Heart left ventricle (tissue), 16 donors: ENCODE results near the gene GGT1. TPM values are rescaled to one million over a fixed set of nuclear protein-coding genes. Genes with fewer than 3 reads are reported as not detected.

Experiments
- ATAC-seq, 4 donors: fragments of 200-7000 bp; cut with Tn5 transposase; one replicate each; pipeline ENCODE4 v1.9.1; 2020 to 2022; ENCODE audit warnings: moderate library complexity in 4 of 4, mild to moderate bottlenecking in 3 of 4, moderate number of reproducible peaks in 1 of 4
- DNase-seq, 5 donors: peaks; one replicate each; pipeline ENCODE4 v3.0.0-alpha.2; 2020
- H3K27ac ChIP-seq, 12 donors: fragments of 200-600 bp; sonication (generic) in 4 of 12; one replicate each; pipeline versions ENCODE4 v1.5.0 to v1.8.0; 2016 to 2022; ENCODE audit warnings: mild to moderate bottlenecking in 2 of 12
- H3K27me3 ChIP-seq, 9 donors: fragments of 200-600 bp; sonication (generic) in 2 of 9; one replicate each; pipeline versions ENCODE4 v1.5.1 to v1.8.0; 2016 to 2022; ENCODE audit warnings: mild to moderate bottlenecking in 3 of 9
- H3K36me3 ChIP-seq, 9 donors: fragments of 200-600 bp; sonication (generic) in 2 of 9; one replicate each; pipeline versions ENCODE4 v1.5.0 to v1.8.0; 2018 to 2022; ENCODE audit warnings: mild to moderate bottlenecking in 2 of 9
- H3K4me1 ChIP-seq, 12 donors: fragments of 200-600 bp; sonication (generic) in 4 of 12; one replicate each; pipeline versions ENCODE4 v1.5.0 to v1.8.0; 2016 to 2022; ENCODE audit warnings: mild to moderate bottlenecking in 3 of 12
- H3K4me3 ChIP-seq, 12 donors: fragments of 200-600 bp; sonication (generic) in 4 of 12; one replicate each; pipeline versions ENCODE4 v1.5.0 to v1.8.0; 2017 to 2022; ENCODE audit warnings: mild to moderate bottlenecking in 9 of 12, moderate library complexity in 4 of 12
- H3K9me3 ChIP-seq, 12 donors: fragments of 200-600 bp; sonication (generic) in 4 of 12; one replicate each; pipeline versions ENCODE4 v1.5.0 to v1.8.0; 2016 to 2022; ENCODE audit warnings: mild to moderate bottlenecking in 1 of 12
- CTCF ChIP-seq, 12 donors: fragments of 200-600 bp; sonication (generic) in 4 of 12; IDR thresholded peaks; one replicate each; pipeline versions ENCODE4 v1.5.0 to v1.8.0; 2018 to 2022; ENCODE audit warnings: antibody characterized with exemption in 12 of 12, mild to moderate bottlenecking in 5 of 12
- POLR2A ChIP-seq, 2 donors: fragments of 450-650 bp; IDR thresholded peaks; one replicate each; pipeline ENCODE4 v1.6.1; 2017; ENCODE audit warnings: antibody characterized with exemption in 2 of 2, mild to moderate bottlenecking in 2 of 2, moderate library complexity in 2 of 2
- WGBS, 4 donors: extraction: QIAGEN DNeasy Blood & Tissue Kit in 2 of 4; methylation state at CpG; one replicate each; pipeline versions ENCODE4 v1.1.5 to v1.1.7; 2013 to 2018; 5-methylcytosine and 5-hydroxymethylcytosine counted together
- intact Hi-C, 10 donors: fragments of 100-400 bp; cut with DNase I; formaldehyde crosslinking; loops; one replicate each; pipeline versions ENCODE4 v1.11.1 to v1.14.2; 2022
- polyA plus RNA-seq, 2 donors: library from polyadenylated mRNA; stranded (reverse); fragments of 200-250 nt; gene quantifications; one replicate each; pipeline ENCODE4 v1.2.3, GENCODE V29; 2013
- total RNA-seq, 9 donors: library from RNA; depleted of rRNA in 2 of 9; stranded (reverse); fragments of >200 nt in 2 of 9; fragmentation: NEBNext Ultra II Directional in 3 of 9; extraction: Animal tissue kit (Norgen Biotek cat#: 25700) in 3 of 9; gene quantifications; one replicate each; pipeline versions ENCODE4 v1.1.0 to v1.2.4, GENCODE V29; 2016 to 2023
- donor health status: ischemic (EF 13 %, LVEDD 7.1; RV severe dilation, severe dysfunction).
- donor health status: healthy with polysubstance abuse.
- donor health status: DM: no; HTN: yes; CAD: no.
- donor health status: DM: no; HTN: no; CAD: no.
- donor health status: ischemic (EF 25% LVEDD 6.9; RV normal size, moderate dysfunction).
- donor health status: ischemic (EF 25% LVEDD 5.7; RV mildly dilated, moderate dysfunction).
- donor health status: healthy.
- donor health status: DM: yes; HTN: yes; CAD: no.
- donor health status: ischemic (EF 35%, LVEDD 5.7; RV mildly dilated, moderate dysfunction).
- donor health status: nonischemic (EF 11% LVEDD 7.7; RV severe dilation, severe dysfunction).
- donor health status: DM: yes; HTN: yes; CAD: no.
- donor health status: PGD.
- donor health status: ischemic (EF 29% LVEDD 5.4; RV normal size, mild dysfunction).
- donor health status: nonischemic (EF 23%, LVEDD 6.1; RV moderate dilation, normal function).

The GGT1 gene
- total and polyA plus RNA-seq, 11 donors = 0.83 to 8.2 (median 1.5) TPM; not detected in 1

- Histone ChIP-seq H3K27me3 (no peaks in the 10 kb centered on the region), H3K36me3 (peaks cover 0 to 91% (median 71%) of the 10 kb centered on the region in 9 donors), H3K4me3 (no peak overlapping the region), H3K9me3 (no peaks in the 10 kb centered on the region), H3K4me1 (peaks cover 0 to 18% (median 7%) of the 10 kb centered on the region in 12 donors), H3K27ac (no peak overlapping the region)
- TF ChIP-seq CTCF (IDR thresholded peaks at IDR 0.05) = no peak
- TF ChIP-seq POLR2A (IDR thresholded peaks at IDR 0.05) = no peak
- DNase-seq (no peak), ATAC-seq (no peak)
- 92 to 96% (median 94%) methylated on average over 6 to 7 of the region's 7 CpGs for WGBS, 4 donors
- intact Hi-C loops = no loop called here
These were observed 31.7 kb upstream of the GGT1 start for GRCh38 chr22:24571266-24571665.

GRCh38 chr22:24576778-24577177 lies 26.2 kb upstream of the GGT1 start:
- H3K27me3 ChIP-seq = no peaks in the 10 kb centered on the region
- DNase-seq = no peak
- H3K4me3 ChIP-seq = no peak overlapping the region
- TF ChIP-seq POLR2A (IDR thresholded peaks at IDR 0.05) (no peak), CTCF (IDR thresholded peaks at IDR 0.05) (no peak)
- H3K36me3 ChIP-seq = peaks cover 0 to 60% (median 33%) of the 10 kb centered on the region in 9 donors
- H3K27ac ChIP-seq = no peak overlapping the region
- no peaks in the 10 kb centered on the region for H3K9me3 ChIP-seq
- ATAC-seq = no peak
- 82 to 91% (median 85%) methylated on average over 1 of the region's 1 CpG for WGBS, 4 donors
- peaks cover 0 to 6% (median 0%) of the 10 kb centered on the region in 12 donors for H3K4me1 ChIP-seq
- intact Hi-C loops = no loop called here

- no peak for DNase-seq
- peaks cover 0 to 14% (median 5%) of the 10 kb centered on the region in 12 donors for H3K4me1 ChIP-seq
- intact Hi-C loops = no loop called here
- H3K27ac ChIP-seq = no peak overlapping the region
- no peaks in the 10 kb centered on the region for H3K9me3 ChIP-seq
- H3K27me3 ChIP-seq = no peaks in the 10 kb centered on the region
- TF ChIP-seq CTCF (IDR thresholded peaks at IDR 0.05) = no peak
- no peak for TF ChIP-seq POLR2A (IDR thresholded peaks at IDR 0.05)
- no peak overlapping the region for H3K4me3 ChIP-seq
- WGBS, 4 donors = 86 to 90% (median 86%) methylated on average over 8 of the region's 8 CpGs
- ATAC-seq = no peak
- peaks cover 0 to 41% (median 17%) of the 10 kb centered on the region in 9 donors for H3K36me3 ChIP-seq
These were observed 24.4 kb upstream of the GGT1 start for GRCh38 chr22:24578355-24579257.

GRCh38 chr22:24579258-24579601 lies 23.8 kb upstream of the GGT1 start:
- intact Hi-C loops = no loop called here

More at GRCh38 chr22:24579258-24579601, 23.8 kb upstream of the GGT1 start:
- 83 to 99% (median 91%) methylated on average over 1 of the region's 1 CpG for WGBS, 4 donors
- no peak for ATAC-seq
- H3K36me3 ChIP-seq = peaks cover 0 to 35% (median 15%) of the 10 kb centered on the region in 9 donors
- peaks cover 0 to 20% (median 11%) of the 10 kb centered on the region in 12 donors for H3K4me1 ChIP-seq
- no peak for DNase-seq
- H3K9me3 ChIP-seq = no peaks in the 10 kb centered on the region
- no peak overlapping the region for H3K4me3 ChIP-seq
- no peaks in the 10 kb centered on the region for H3K27me3 ChIP-seq
- TF ChIP-seq CTCF (IDR thresholded peaks at IDR 0.05) (no peak), POLR2A (IDR thresholded peaks at IDR 0.05) (no peak)
- H3K27ac ChIP-seq = no peak overlapping the region
